Measurements from ENCODE around the gene IGF2BP2. TPM values are rescaled to one million over a fixed set of nuclear protein-coding genes. Genes with fewer than 3 reads are reported as not detected.
A peak's percentile ranks its signal among the peaks of the same experiment; 100 is the strongest.

The IGF2BP2 gene
- total RNA-seq, 1 donor from 2014 or later: 147 TPM

GRCh38 chr3:185767002-185767688 lies 57.7 kb downstream of the IGF2BP2 start:
- no peak overlapping the region for H3K4me3 Mint-ChIP-seq
- Histone ChIP-seq H2AFZ (replicated peaks) (no peak overlapping the region), H4K20me1 (ENCODE audit: low read depth) (peaks cover 99% of the 10 kb centered on the region), H3K4me2 (no peak overlapping the region), H3K4me3 (no peak overlapping the region), H3K9me3 (ENCODE audit: low read depth) (no peaks in the 10 kb centered on the region), H3K4me1 (peaks cover 14% of the 10 kb centered on the region), H3K36me3 (no peaks in the 10 kb centered on the region), H3K27ac (no peak overlapping the region), H3K79me2 (ENCODE audit: low read depth) (peaks cover 100% of the 10 kb centered on the region), H3K27me3 (no peaks in the 10 kb centered on the region), H3K9ac (no peak overlapping the region), H3F3A (ENCODE audit: low read depth) (peaks cover 7% of the 10 kb centered on the region)
- H3K27ac Mint-ChIP-seq: no peak overlapping the region
- peaks cover 2% of the 10 kb centered on the region for H3K36me3 Mint-ChIP-seq
- no peaks in the 10 kb centered on the region for H3K27me3 Mint-ChIP-seq (ENCODE audit: insufficient read depth, low read depth)
- peaks cover 35% of the 10 kb centered on the region for H3K4me1 Mint-ChIP-seq
- DNase-seq (ENCODE audit: low spot score): no peak
- TF ChIP-seq EZH2phosphoT487 (IDR thresholded peaks at IDR 0.05) (no peak), EZH2 (IDR thresholded peaks at IDR 0.05) (no peak), CTCF (IDR thresholded peaks at IDR 0.05) (no peak)
- H3K9me3 Mint-ChIP-seq: peaks cover 5% of the 10 kb centered on the region

- Mint-ChIP-seq H3K27ac (no peak overlapping the region), H3K9me3 (peaks cover 5% of the 10 kb centered on the region), H3K4me1 (peaks cover 37% of the 10 kb centered on the region), H3K4me3 (no peak overlapping the region), H3K36me3 (peaks cover 2% of the 10 kb centered on the region), H3K27me3 (ENCODE audit: insufficient read depth, low read depth) (no peaks in the 10 kb centered on the region)
- peaks cover 7% of the 10 kb centered on the region for H3F3A ChIP-seq (ENCODE audit: low read depth)
- no peak for TF ChIP-seq EZH2phosphoT487 (IDR thresholded peaks at IDR 0.05)
- TF ChIP-seq EZH2 (IDR thresholded peaks at IDR 0.05): no peak
- TF ChIP-seq CTCF (IDR thresholded peaks at IDR 0.05): no peak
- no peaks in the 10 kb centered on the region for H3K9me3 ChIP-seq (ENCODE audit: low read depth)
- no peak overlapping the region for H3K4me2 ChIP-seq
- no peaks in the 10 kb centered on the region for H3K27me3 ChIP-seq
- no peak overlapping the region for H3K4me3 ChIP-seq
- H2AFZ ChIP-seq (replicated peaks): no peak overlapping the region
- peaks cover 100% of the 10 kb centered on the region for H3K79me2 ChIP-seq (ENCODE audit: low read depth)
- H3K36me3 ChIP-seq: no peaks in the 10 kb centered on the region
- no peak for DNase-seq (ENCODE audit: low spot score)
- peaks cover 16% of the 10 kb centered on the region for H3K4me1 ChIP-seq
- no peak overlapping the region for H3K9ac ChIP-seq
- H3K27ac ChIP-seq: no peak overlapping the region
- H4K20me1 ChIP-seq (ENCODE audit: low read depth): peaks cover 99% of the 10 kb centered on the region
Measured at GRCh38 chr3:185766329-185767001, 58.4 kb downstream of the IGF2BP2 start.

GRCh38 chr3:185764980-185765370 lies 59.9 kb downstream of the IGF2BP2 start:
- Histone ChIP-seq H3K9me3 (ENCODE audit: low read depth) (no peaks in the 10 kb centered on the region), H3K4me2 (peak overlapping the region; percentile 17), H3K9ac (no peak overlapping the region), H3K27me3 (no peaks in the 10 kb centered on the region), H3K36me3 (no peaks in the 10 kb centered on the region), H4K20me1 (ENCODE audit: low read depth) (peaks cover 100% of the 10 kb centered on the region), H3K27ac (no peak overlapping the region), H3K79me2 (ENCODE audit: low read depth) (peaks cover 100% of the 10 kb centered on the region), H3K4me1 (peaks cover 28% of the 10 kb centered on the region), H3F3A (ENCODE audit: low read depth) (peaks cover 2% of the 10 kb centered on the region), H2AFZ (replicated peaks) (no peak overlapping the region), H3K4me3 (no peak overlapping the region)
- TF ChIP-seq EZH2phosphoT487 (IDR thresholded peaks at IDR 0.05) (no peak), CTCF (IDR thresholded peaks at IDR 0.05) (no peak), EZH2 (IDR thresholded peaks at IDR 0.05) (no peak)
- H3K9me3 Mint-ChIP-seq: peaks cover 3% of the 10 kb centered on the region
- H3K4me3 Mint-ChIP-seq: no peak overlapping the region
- H3K36me3 Mint-ChIP-seq: peaks cover 2% of the 10 kb centered on the region
- no peaks in the 10 kb centered on the region for H3K27me3 Mint-ChIP-seq (ENCODE audit: insufficient read depth, low read depth)
- H3K27ac Mint-ChIP-seq: peak overlapping the region; percentile 31
- no peak for DNase-seq (ENCODE audit: low spot score)
- peaks cover 49% of the 10 kb centered on the region for H3K4me1 Mint-ChIP-seq
